Fibroblast of skin of left biceps (primary cell): ENCODE data around the gene TCN1.
"Not testable (repeated sequence)": the region's sequence is repeated elsewhere in the genome, so short reads cannot be mapped to it uniquely, and the experiment has no call there.

Experiments
- DNase-seq, 2 experiments: peaks; one replicate each; pipeline ENCODE4 v3.0.0-alpha.2; 2013; ENCODE audit warnings: low read depth in 2 of 2

Gene TCN1, protein sequence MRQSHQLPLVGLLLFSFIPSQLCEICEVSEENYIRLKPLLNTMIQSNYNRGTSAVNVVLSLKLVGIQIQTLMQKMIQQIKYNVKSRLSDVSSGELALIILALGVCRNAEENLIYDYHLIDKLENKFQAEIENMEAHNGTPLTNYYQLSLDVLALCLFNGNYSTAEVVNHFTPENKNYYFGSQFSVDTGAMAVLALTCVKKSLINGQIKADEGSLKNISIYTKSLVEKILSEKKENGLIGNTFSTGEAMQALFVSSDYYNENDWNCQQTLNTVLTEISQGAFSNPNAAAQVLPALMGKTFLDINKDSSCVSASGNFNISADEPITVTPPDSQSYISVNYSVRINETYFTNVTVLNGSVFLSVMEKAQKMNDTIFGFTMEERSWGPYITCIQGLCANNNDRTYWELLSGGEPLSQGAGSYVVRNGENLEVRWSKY

DNA sequence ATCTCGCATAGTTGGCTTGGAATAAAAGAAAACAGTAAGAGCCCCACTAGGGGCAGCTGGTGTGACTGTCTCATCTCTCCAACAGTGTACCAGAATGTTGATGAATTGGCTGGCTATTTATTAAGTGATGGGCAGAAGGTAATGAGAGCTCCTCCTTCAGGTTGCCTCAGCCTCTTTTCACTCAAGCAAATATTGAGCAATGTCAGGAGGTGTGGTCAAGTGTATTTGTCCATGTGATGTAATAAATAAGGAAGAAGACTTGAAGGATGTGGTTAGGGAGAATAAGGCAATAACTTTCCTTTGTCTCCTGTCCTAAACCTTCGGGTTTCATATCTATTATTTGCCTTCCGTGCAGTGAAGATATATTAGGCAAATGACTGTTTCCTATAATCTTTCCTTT, at the start of gene TCN1:
Gene TCN1 (minus strand): TSS at position 91 of the 400 bp plus-strand sequence. CDS start 17 bp downstream, at position 74.
- DNase-seq, result no peak

DNA sequence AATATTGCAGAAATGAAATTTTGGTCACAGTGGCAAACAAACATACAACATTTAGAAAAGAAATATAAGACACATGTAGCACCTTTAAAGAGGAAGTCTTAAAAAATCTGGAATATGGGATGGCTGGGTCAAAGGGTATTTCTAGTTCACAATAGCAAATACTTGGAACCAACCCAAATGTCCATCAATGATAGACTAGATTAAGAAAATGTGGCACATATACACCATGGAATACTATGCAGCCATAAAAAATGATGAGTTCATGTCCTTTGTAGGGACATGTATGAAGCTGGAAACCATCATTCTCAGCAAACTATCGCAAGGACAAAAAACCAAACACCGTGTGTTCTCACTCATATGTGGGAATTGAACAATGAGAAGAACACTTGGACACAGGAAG, 37.3 kb upstream of the TCN1 start:
- not testable (repeated sequence) for DNase-seq

DNA sequence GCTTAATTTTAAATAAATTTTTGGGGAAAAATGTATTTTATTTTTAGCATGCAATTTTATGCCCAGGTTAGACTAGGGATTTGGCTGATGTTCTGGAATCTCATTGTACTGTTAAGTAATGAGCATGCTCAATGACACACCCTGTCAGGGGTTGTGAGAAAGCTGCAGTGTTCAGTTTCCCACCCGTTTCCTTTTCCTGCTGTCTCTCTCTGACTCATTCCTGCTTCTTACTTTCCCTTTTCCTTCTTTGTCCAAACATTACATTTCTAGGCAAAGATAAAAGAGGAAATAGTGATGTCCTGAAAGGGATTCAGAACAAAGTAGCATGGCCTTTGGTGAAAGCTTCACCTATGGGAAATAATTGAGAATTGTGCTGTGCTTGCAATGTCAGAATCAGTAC, 35.0 kb upstream of the TCN1 start:
- no peak for DNase-seq

DNA sequence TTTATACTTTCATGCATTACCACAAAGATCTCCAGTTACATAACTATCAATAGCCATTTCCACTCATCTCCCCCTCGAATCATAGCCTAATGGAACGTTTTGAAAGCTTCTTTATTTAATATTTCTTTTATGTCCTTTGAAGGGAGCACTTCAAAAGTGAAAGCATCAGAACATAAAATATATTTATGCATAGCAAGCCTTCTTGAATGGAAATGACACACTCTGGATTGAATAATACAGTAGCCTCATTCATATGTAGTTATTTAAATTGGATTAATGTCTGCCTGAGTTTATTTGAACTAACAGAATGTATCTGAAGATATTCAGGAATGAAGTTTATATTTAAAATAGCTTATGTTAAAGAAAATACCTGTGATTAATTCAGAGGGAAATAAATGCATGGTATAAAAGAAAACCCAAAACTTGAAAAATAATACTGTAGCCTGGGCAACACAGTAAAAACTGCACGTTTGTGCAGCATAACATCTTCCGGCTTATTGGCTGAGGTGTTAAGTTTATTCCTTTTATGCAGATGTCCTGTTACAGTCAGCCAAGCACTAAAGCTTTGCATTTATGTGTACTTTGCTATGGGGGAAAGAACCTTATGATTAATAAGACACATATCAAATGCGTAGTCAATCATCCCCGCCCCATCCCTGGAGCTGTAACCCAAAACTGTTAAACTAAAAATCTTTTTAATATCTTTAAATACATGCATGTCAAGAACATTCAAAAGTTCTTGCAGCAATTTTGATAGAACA, 34.3 kb upstream of the TCN1 start:
- DNase-seq, result no peak

DNA sequence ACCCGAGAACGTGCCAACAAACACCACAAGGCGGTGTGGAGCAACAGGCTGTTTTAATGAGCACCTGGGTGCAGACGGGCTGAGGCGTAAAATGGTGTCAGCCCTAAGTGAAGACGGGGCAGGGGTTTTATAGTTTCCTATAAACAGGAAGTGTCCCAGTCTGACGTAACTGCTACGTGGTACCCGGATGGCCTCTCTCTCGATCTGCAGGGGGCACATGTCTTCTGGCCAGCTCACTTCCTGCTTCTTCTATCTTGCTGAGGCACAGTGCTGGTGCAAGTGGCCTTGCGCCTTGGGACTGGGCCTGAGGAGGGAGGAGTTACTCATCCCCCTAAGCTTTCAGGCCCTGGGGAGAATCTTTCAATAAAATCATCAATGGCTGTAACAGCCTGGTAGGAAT, 33.2 kb upstream of the TCN1 start:
- DNase-seq, result no peak

DNA sequence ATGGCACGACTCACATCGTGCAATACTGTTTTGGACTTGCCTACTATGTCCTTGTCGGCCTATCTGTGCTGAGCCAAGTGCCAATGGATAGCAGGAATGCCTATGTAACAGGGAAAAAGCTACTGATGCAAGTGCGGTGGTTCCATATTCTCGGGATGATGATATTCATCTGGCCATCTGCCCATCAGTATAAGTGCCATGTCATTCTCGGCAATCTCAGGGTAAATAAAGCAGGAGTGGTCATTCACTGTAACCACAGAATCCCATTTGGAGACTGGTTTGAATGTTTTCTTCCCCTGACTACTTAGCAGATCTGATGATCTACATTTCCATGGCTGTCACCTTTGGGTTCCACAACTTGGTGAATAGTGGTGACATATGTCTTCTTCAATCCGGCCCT, 32.4 kb upstream of the TCN1 start:
- no peak for DNase-seq

DNA sequence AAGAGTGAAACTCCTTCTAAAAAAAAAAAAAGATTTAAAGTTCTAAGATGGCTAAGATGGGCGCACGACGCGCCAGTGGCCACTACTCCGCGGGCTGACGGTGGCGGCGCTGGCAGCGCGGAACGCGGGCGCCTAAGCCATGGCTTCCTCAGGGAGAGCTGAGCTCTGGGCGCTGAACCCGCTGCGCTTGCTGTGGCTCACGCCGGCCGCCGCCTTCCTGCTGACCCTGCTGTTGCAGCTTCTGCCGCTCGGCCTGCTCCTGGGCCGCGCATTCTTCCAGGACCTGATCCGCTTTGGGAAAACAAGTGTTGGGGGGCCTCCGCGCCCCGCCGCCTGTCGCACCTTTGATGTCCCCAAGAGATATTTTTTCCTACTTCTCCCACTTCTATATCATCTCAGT, 31.8 kb upstream of the TCN1 start:
- no peak for DNase-seq

DNA sequence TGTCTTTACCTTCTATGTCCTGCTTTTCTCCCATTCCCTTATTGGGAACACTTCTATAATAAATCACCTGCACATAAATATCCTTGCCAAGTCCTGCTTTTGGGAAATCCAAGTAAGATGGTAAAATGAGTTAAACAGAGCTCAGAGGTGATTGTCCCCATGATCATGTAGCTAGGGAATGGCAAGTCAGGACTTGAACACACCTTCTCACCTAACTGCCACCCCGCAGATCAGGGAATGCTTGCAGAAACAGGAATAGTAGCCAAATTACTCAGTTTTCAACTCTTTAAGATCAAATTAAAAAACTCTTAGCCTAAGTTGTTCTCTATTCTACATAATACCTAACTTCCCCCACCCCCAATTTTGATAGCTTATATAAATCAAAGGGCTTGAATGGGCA, 28.3 kb upstream of the TCN1 start:
- no peak for DNase-seq

DNA sequence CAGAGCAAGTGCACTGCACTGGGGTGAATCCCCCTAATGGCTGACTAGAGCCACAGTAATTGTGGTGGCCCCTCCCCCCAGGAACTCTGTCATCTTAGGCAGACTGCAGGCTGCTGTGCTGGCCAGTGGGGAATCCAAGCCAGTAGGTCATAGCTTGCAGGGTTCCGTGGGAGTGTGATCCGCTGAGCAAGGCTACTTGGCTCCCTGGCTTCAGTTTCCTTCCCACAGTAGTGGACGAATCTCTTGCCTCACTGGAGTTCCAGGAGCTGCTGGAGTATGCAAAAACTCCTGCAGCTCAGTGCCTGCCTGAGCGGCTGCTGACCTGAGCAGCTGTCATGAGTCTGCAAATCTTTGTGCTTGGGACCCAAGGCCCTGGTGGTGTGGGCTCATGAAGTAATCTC, 25.5 kb upstream of the TCN1 start:
- no peak for DNase-seq

DNA sequence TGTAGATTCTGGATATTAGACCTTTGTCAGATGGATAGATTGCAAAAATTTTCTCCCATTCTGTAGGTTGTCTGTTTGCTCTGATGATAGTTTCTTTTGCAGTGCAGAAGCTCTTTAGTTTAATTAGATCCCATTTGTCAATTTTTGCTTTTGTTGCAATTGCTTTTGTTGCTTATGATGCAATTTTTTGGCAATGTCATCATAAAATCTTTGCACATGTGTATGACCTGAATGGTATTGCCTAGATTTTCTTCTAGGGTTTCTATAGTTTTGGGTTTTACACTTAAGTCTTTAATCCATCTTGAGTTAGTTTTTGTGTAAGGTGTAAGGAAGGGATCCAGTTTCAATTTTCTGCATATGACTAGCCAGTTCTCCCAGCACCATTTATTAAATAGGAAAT, 20.9 kb upstream of the TCN1 start:
- DNase-seq, result not testable (repeated sequence)

DNA sequence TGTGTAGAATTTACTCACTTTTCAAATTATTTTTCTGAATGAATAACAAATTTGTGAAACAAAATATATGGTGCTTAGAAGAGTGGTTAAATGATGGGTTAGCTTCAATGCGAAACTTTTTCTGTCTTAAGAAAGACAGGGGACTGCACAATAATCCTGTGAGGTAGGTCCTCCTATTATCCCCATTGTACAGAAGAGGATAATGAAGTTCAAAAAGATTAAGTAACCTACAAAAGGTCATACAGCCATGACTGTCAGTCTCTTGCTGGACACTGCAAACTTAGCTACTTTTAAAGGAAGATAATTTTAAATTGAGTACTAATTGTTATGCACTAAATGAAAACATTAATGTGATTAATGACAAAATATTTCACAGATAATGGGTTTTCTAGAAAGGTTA, 17.3 kb upstream of the TCN1 start:
- no peak for DNase-seq

DNA sequence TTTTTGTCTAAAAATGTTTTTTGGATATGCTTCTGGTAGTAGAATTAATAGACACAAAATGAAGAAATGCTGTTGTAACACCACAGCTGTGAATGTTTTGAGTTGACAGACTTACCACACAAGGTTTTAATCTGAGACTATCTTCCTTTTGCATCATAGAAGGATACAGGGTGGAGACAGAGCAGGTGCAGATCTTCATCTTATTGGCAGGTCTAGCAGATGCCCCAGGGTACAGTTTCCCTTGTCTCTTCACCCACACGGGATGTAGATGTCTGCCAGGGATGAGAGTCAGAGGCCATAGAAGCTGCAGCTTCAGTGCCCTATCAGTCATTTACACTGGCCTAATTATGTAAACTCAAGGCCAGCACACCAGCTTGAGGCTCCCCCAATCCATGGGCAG, 13.3 kb upstream of the TCN1 start:
- no peak for DNase-seq

DNA sequence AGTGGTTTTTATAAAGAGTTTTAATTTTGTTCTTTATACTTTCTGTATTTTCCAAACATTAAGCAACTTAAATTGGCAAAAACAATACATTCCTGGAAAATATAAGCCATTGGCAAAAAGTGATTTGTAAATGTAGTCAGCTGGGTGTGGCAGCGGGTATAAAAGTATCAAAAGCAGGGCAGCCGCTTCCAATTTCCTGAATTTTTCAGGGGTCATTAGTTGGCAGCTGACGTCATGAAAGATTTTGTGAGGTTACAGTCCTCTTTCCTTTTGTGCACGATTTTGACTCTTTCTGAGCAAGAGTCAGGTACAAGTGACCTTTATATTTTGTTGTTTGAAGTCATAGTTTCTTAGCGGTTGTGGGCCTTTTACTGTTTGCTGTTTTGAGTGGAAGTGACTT, 12.3 kb upstream of the TCN1 start, which contains the start of gene OOSP3:
Gene OOSP3 (plus strand): TSS at position 208 of the 400 bp plus-strand sequence. CDS start 27 bp downstream, at position 235.
- no peak for DNase-seq

DNA sequence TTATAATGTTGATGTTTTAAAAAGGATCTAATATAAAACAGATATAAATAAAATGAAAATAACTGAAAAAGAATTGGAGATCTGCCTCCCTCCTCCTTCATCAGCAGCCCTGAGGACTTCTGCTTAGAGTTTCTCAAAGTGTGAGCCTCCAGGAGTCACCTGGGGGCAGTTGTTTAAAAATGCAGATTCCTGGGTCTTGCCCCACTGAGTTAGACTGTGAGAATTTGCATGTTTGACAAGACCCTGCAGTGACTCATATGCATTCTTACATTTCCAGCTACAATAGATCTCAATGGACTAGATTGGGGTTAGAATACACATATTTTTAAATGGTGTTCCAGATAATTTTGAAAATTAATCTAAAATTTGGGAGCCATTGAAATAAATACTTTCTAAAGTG, 11.5 kb upstream of the TCN1 start:
- DNase-seq, result no peak

DNA sequence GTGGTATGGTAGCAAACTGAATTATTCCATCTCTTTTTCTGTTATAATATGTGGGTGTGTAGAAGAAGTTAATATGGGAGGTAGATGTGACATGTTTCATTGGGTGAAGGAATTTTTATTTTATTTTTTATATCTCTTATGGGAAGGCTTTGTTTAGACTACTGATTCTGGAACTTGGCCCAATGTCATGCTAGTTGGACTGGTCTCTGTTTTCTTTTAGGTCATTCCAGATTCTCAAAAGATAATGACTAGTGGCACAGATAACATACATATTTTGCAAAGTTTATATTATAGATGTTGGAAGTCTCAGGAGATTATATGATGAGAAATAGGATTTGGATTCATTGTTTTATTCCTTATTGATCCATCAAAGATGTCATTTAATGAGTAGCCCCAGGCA, 11.0 kb upstream of the TCN1 start:
- DNase-seq, result no peak

DNA sequence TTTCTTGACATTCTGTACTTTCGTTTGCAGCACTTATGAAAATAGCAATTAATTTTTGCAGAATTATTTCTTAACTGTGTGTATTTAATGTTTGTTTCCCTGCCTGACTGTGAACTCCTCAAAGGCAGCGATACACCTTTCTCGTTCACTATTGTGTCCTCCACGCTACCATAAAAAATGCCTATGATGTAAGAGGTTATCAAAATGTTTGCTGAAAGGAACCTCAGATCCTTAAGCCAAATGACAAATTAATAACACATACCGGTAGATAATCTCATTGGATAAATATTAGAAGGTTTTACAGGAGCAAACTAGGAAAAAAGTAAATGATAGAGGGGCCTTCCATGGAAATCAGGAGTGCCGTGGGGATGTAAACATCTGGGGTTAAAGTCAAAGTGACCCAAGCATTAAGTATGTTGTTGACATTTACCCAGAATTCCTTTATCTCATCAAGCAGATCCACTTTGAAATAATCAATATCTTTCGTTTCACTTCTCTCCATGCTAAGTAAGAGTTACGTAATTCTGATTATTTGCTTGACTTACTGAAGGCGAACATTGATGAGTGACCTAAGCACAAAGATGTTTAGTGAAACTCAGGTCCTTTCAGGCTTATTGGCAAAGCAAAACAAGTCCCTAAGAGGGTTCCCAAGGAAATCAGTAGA, 9.7 kb upstream of the TCN1 start:
- no peak for DNase-seq

DNA sequence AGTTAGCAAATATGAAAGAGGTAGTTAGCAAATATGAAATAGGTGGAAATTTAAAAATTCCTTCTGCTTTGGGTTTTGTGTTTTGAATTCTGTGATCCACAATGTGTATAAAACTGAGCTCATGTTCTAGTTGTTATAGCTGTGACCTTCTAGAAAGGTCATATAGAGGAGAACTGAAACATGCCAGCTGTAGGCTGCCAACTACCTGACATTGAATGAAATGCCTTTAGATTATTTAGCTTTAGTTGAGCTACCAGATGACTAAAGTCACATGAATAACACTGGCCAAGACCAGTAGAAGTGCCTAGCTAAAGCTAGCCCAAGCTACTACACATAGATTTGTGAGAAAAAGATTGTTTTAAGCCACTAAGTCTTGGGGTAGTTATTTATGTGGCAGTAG, 5.8 kb upstream of the TCN1 start:
- DNase-seq, result no peak

DNA sequence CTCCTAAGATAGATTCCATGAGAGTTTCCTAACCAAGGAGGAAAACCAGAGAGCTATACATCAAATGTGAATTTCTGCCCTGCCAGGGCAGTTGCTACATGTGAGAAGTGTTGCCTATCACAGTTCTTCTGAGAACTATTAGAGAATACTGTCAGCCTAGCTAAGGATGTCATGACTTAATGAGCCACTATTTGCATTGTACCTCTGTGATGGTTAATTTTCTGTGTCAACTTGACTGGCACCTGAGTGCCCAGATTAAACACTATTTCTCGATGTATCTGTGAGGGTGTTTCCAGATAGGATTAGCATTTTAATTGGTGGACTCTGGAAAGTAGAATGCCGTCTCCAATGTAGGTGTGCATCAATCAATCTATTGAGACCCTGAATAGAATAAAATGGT, 1.7 kb upstream of the TCN1 start:
- DNase-seq, result no peak

DNA sequence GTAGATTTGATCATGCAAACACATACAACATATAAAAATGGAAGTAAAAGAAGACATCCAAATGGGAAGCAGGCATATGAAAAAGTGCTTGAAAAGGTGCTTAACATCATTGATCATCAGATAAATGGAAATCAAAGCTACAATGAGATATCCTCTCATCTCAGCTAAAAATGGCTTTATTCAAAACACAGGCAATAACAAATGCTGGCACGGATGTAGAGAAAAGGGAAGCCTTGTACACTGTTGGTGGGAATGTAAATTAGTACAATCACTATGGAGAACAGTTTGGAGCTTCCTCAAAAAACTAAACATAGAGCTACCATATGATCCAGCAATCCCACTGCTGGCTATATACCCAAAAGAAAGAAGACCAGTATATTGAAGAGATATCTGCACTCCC, 549 bp upstream of the TCN1 start:
- DNase-seq, result no peak

DNA sequence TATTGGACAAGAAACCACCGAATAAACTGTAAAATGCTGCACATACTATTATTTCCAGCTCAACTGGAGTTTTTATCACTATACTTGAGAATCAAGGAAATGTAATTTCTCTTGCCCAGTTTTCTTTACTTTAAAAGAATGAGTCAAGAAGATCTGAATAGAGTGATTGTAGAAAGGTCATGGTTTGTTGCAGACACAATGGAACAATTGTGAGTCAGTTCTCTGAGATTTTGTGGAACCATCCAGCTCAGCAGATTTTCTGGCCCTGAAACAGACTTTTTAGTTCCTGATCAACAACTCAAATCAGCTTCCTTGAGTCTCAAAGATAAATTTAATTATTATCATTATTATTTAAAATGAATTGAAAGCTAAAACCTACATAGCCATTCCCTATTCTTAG, 1.3 kb downstream of the TCN1 start:
- no peak for DNase-seq

DNA sequence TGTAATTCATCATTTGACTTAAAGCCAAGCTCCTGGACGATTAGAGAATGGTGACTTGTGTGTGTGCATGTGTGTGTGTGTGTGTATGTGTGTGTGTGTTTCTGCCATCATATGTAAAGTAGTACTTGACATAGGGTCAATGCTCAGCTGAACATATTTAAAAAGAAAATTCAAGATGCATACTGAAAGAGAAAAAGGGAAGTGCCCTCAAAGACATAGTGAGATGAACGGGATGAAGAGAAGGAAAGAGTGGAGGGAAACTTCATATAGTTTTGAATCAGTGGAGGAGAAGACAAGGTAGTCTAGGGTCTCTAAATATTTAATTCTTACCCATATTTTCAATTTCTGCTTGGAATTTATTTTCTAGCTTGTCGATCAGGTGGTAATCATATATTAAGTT, 4.0 kb downstream of the TCN1 start:
- no peak for DNase-seq

DNA sequence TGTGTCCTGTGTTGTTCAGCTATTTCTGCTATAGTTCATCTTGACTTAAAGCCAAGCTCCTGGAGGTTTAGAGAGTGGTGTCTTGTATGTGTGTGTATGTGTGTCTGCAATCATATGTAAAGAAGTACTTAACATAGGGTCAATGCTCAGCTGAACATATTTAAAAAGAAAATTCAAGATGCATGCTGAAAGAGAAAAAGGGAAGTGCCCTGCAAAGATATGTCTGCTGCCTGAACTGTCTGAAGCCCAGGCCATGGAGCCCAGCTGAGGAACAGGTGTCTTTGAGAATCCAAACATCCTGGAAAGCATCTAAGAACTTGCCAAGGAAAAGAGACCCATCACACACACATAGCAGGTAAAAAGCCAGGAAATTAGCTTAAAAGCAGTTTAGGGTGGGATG, 6.6 kb downstream of the TCN1 start:
- no peak for DNase-seq
